ENCODE results near the gene CYP26B1.

CYP26B1 gene

GRCh38 chr2:72173640-72174321, 26.1 kb upstream of the CYP26B1 start:
- H3K36me3 Mint-ChIP-seq (ENCODE audit: low read depth), result peaks cover 28% of the 10 kb centered on the region
- H3K4me1 Mint-ChIP-seq, result no peaks in the 10 kb centered on the region

GRCh38 chr2:72172478-72172877, 24.8 kb upstream of the CYP26B1 start:
- no peaks in the 10 kb centered on the region for H3K27me3 Mint-ChIP-seq (ENCODE audit: low read depth)
- no peaks in the 10 kb centered on the region for H3K4me1 Mint-ChIP-seq
- peaks cover 15% of the 10 kb centered on the region for H3K36me3 Mint-ChIP-seq (ENCODE audit: low read depth)
- TF ChIP-seq CTCF (IDR thresholded peaks at IDR 0.05; ENCODE audit: unreplicated experiment in 3 of 3), result no peak
- peaks cover 3% of the 10 kb centered on the region for H3K9me3 Mint-ChIP-seq
- no peak overlapping the region for H3K4me3 Mint-ChIP-seq
- no peak overlapping the region for H3K27ac Mint-ChIP-seq

More at GRCh38 chr2:72173640-72174321, 26.1 kb upstream of the CYP26B1 start:
- Mint-ChIP-seq H3K9me3 (peaks cover 3% of the 10 kb centered on the region), H3K27ac (no peak overlapping the region), H3K27me3 (ENCODE audit: low read depth) (no peaks in the 10 kb centered on the region), H3K4me3 (no peak overlapping the region)
- TF ChIP-seq CTCF (IDR thresholded peaks at IDR 0.05; ENCODE audit: unreplicated experiment in 3 of 3), result no peak

- Mint-ChIP-seq H3K27ac (no peak overlapping the region), H3K4me1 (no peaks in the 10 kb centered on the region), H3K4me3 (no peak overlapping the region), H3K27me3 (ENCODE audit: low read depth) (no peaks in the 10 kb centered on the region), H3K36me3 (ENCODE audit: low read depth) (no peaks in the 10 kb centered on the region), H3K9me3 (peaks cover 3% of the 10 kb centered on the region)
- TF ChIP-seq CTCF (IDR thresholded peaks at IDR 0.05; ENCODE audit: unreplicated experiment in 3 of 3), result no peak
These were observed 18.6 kb upstream of the CYP26B1 start for GRCh38 chr2:72166279-72166678.

- peaks cover under 1% of the 10 kb centered on the region for H3K9me3 Mint-ChIP-seq
- H3K27ac Mint-ChIP-seq, result no peak overlapping the region
- H3K4me3 Mint-ChIP-seq, result no peak overlapping the region
- no peaks in the 10 kb centered on the region for H3K36me3 Mint-ChIP-seq (ENCODE audit: low read depth)
- H3K4me1 Mint-ChIP-seq, result no peaks in the 10 kb centered on the region
- TF ChIP-seq CTCF (IDR thresholded peaks at IDR 0.05; ENCODE audit: unreplicated experiment in 3 of 3), result no peak
- H3K27me3 Mint-ChIP-seq (ENCODE audit: low read depth), result no peaks in the 10 kb centered on the region
These were observed 18.1 kb upstream of the CYP26B1 start for GRCh38 chr2:72165792-72166191.

- Mint-ChIP-seq H3K36me3 (ENCODE audit: low read depth) (no peaks in the 10 kb centered on the region), H3K27me3 (ENCODE audit: low read depth) (peaks cover 4% of the 10 kb centered on the region), H3K9me3 (no peaks in the 10 kb centered on the region), H3K4me3 (no peak overlapping the region), H3K4me1 (no peaks in the 10 kb centered on the region), H3K27ac (no peak overlapping the region)
- no peak for TF ChIP-seq CTCF (IDR thresholded peaks at IDR 0.05; ENCODE audit: unreplicated experiment in 3 of 3)
These were observed 14.9 kb upstream of the CYP26B1 start for GRCh38 chr2:72162574-72162973.
